Measurements from ENCODE around the gene DNMT3L. TPM values are rescaled to one million over a fixed set of nuclear protein-coding genes. Genes with fewer than 3 reads are reported as not detected.

The DNMT3L gene
- total RNA-seq, 1 donor from 2014 or later, result not detected

DNA sequence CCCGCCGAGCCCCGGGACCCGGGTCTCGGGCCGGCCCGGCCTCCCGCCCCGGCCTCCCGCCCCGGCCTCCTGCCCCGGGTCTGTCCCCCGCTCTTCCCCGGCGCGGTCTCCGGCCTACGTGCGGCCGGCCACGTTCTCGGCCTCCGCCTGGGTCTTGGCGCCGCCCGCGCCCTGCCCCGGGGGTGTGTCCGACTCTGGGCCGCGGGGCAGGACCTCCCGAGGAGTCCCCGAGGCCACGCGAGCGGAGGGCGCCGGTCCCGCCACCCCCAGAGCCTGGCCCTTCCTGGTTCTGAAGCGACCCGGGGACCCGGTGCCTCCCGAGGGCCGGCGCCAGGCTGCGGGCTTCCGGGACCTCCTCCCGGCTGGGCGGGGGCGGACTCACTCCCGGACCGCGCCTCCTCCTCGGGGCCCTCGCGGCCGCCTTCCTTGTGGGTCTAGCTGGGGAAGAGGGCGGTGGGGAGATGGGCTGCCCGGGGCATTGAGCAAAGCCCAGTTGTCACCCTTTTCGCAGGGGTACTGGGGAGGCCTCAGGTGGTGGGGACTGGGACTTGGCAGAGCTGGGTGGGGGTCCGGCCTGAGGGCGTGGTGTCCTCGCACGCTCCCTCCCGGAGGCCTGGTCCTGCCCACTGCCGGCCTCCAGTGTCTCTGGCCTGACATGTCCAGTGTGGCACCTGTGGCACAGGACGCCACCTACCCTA, 38.7 kb upstream of the DNMT3L start:
- Mint-ChIP-seq H3K36me3 (ENCODE audit: low read depth) (no peaks in the 10 kb centered on the region), H3K9me3 (no peaks in the 10 kb centered on the region), H3K27me3 (ENCODE audit: low read depth) (peaks cover 12% of the 10 kb centered on the region), H3K4me3 (peak overlapping the region; percentile 83), H3K27ac (ENCODE audit: unreplicated experiment) (peak overlapping the region; percentile 89), H3K4me1 (peaks cover 31% of the 10 kb centered on the region)
- peak; percentile 33 for DNase-seq (ENCODE audit: low read depth, low spot score)
- TF ChIP-seq, protein P1, sequence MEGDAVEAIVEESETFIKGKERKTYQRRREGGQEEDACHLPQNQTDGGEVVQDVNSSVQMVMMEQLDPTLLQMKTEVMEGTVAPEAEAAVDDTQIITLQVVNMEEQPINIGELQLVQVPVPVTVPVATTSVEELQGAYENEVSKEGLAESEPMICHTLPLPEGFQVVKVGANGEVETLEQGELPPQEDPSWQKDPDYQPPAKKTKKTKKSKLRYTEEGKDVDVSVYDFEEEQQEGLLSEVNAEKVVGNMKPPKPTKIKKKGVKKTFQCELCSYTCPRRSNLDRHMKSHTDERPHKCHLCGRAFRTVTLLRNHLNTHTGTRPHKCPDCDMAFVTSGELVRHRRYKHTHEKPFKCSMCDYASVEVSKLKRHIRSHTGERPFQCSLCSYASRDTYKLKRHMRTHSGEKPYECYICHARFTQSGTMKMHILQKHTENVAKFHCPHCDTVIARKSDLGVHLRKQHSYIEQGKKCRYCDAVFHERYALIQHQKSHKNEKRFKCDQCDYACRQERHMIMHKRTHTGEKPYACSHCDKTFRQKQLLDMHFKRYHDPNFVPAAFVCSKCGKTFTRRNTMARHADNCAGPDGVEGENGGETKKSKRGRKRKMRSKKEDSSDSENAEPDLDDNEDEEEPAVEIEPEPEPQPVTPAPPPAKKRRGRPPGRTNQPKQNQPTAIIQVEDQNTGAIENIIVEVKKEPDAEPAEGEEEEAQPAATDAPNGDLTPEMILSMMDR (conservative IDR thresholded peaks at IDR 0.05), result no peak

DNA sequence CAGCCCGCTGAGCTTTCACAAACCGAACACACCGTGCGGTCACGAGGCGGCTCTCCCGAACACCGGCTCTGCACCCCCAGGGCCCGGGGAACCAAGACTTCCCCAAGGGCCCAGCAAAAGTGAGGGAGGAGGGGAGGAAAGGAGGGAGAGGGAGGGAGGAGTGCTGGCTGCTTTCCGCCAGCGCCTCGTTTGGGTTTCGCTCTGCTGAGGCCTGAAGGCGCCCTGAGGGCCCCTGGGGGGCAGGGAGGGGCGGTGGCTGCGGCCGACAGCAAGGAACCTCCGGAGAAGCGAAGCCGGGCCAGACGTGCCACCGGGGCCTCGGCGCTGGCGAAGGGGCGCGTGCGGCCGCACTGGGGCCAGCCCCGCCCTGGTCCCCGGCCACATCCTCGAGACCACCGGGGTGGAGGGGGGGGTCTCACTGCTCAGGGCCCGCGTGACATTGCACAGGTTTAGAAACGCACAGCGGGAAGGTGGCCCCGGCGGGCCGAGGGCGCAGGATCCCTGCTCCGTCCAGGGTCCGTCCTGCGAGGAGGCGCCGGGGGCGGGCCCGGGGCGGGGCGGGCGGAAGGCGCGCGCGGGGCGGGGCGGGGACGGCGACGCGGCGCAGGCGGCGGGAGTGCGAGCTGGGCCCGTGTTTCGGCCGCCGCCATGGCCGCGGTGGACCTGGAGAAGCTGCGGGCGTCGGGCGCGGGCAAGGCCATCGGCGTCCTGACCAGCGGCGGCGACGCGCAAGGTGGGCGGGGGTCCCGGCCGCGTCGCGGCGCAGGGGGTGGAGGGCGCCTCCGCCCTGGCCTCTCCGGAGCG, 38.0 kb upstream of the DNMT3L start, which contains the start of gene PFKL:
Gene PFKL, plus strand, starts transcription at position 596 of the 804 bp plus-strand sequence. Its CDS starts 53 bp downstream, at position 649.
- peaks cover 25% of the 10 kb centered on the region for H3K4me1 Mint-ChIP-seq
- H3K9me3 Mint-ChIP-seq, result no peaks in the 10 kb centered on the region
- peak; percentile 47 for DNase-seq (ENCODE audit: low read depth, low spot score)
- H3K4me3 Mint-ChIP-seq, result peak within 1 kb of the TSS; percentile 88
- H3K27ac Mint-ChIP-seq (ENCODE audit: unreplicated experiment), result peak within 1 kb of the TSS; percentile 89
- H3K36me3 Mint-ChIP-seq (ENCODE audit: low read depth), result no peaks in the 10 kb centered on the region
- TF ChIP-seq, protein P1 (conservative IDR thresholded peaks at IDR 0.05), result no peak
- peaks cover 12% of the 10 kb centered on the region for H3K27me3 Mint-ChIP-seq (ENCODE audit: low read depth)

DNA sequence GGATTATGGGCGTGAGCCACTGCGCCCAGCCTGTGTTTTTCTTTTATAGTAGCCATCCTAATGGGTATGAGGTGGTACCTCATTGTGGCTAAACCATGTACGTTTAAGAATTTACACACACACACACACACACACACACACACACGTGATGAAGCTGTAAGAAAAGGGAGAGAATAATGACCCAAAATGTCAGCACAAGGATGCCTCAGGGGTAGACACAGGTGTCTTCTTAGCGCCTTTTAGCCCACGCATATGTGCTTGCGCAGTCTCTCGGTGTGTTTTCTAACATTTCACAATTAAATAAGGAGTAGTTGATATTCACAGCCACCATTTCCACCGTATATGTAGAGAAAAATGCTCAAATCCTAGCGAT, 37.4 kb upstream of the DNMT3L start:
- H3K9me3 Mint-ChIP-seq, result no peaks in the 10 kb centered on the region
- peaks cover 12% of the 10 kb centered on the region for H3K27me3 Mint-ChIP-seq (ENCODE audit: low read depth)
- peaks cover 22% of the 10 kb centered on the region for H3K4me1 Mint-ChIP-seq
- TF ChIP-seq, protein P1 (conservative IDR thresholded peaks at IDR 0.05), result no peak
- no peak overlapping the region for H3K27ac Mint-ChIP-seq (ENCODE audit: unreplicated experiment)
- no peak for DNase-seq (ENCODE audit: low read depth, low spot score)
- peak overlapping the region; percentile 88 for H3K4me3 Mint-ChIP-seq
- no peaks in the 10 kb centered on the region for H3K36me3 Mint-ChIP-seq (ENCODE audit: low read depth)

- H3K4me1 Mint-ChIP-seq, result peaks cover 14% of the 10 kb centered on the region
- H3K9me3 Mint-ChIP-seq, result no peaks in the 10 kb centered on the region
- H3K4me3 Mint-ChIP-seq, result peak overlapping the region; percentile 56
- peaks cover 12% of the 10 kb centered on the region for H3K27me3 Mint-ChIP-seq (ENCODE audit: low read depth)
- H3K36me3 Mint-ChIP-seq (ENCODE audit: low read depth), result no peaks in the 10 kb centered on the region
- DNase-seq (ENCODE audit: low read depth, low spot score), result no peak
- no peak overlapping the region for H3K27ac Mint-ChIP-seq (ENCODE audit: unreplicated experiment)
- TF ChIP-seq, protein P1 (conservative IDR thresholded peaks at IDR 0.05), result no peak
Observed at GRCh38 chr21:44298301-44298700, 36.6 kb upstream of the DNMT3L start.

- peak overlapping the region; percentile 82 for H3K4me3 Mint-ChIP-seq
- H3K9me3 Mint-ChIP-seq, result no peaks in the 10 kb centered on the region
- H3K27me3 Mint-ChIP-seq (ENCODE audit: low read depth), result peaks cover 12% of the 10 kb centered on the region
- peak; percentile 88 for DNase-seq (ENCODE audit: low read depth, low spot score)
- TF ChIP-seq, protein P1 (conservative IDR thresholded peaks at IDR 0.05), result peak; percentile 84
- H3K36me3 Mint-ChIP-seq (ENCODE audit: low read depth), result no peaks in the 10 kb centered on the region
- peaks cover 13% of the 10 kb centered on the region for H3K4me1 Mint-ChIP-seq
- H3K27ac Mint-ChIP-seq (ENCODE audit: unreplicated experiment), result no peak overlapping the region
Observed at GRCh38 chr21:44297525-44298290, 36.0 kb upstream of the DNMT3L start.
